Activated CD8-positive, alpha-beta memory T cell treated with anti-CD3 and anti-CD28 coated beads for 36 hours (primary cell): Measurements from ENCODE around the gene ZDHHC24. TPM values are rescaled to one million over a fixed set of nuclear protein-coding genes. Genes with fewer than 3 reads are reported as not detected.

Experiments used
- CTCF ChIA-PET: fragments of 350-600 bp; sonication (Branson Sonifier 250); formaldehyde crosslinking; loops from one replicate; lab custom pipeline; 2021; ENCODE audit warnings: antibody characterized with exemption; lab: Charles Lee
- POLR2A ChIA-PET: fragments of 350-600 bp; sonication (Branson Sonifier 250); formaldehyde crosslinking; loops from one replicate; lab custom pipeline; 2021; ENCODE audit warnings: antibody characterized with exemption; lab: Charles Lee
- total RNA-seq, 2 experiments: library from RNA; stranded (reverse); gene quantifications; one replicate each; pipeline ENCODE4 v1.2.3, GENCODE V29; 2021

The ZDHHC24 gene
- total RNA-seq, 2 experiments from 2014 or later, result 14.4 to 15.3 TPM

GRCh38 chr11:66570079-66570849 is 24.4 kb upstream of the ZDHHC24 start:
- POLR2A ChIA-PET, result interaction anchor here (0.7 to 1.8 kb wide), 2 partner anchors 24 to 93 kb away, joined by 5 to 9 read pairs; partner anchors contain the start of genes ACTN3 and ZDHHC24
- CTCF ChIA-PET, result interaction anchor here (0.7 to 2.4 kb wide), 3 partner anchors 10 to 161 kb away, joined by 3 to 10 read pairs (median 9); partner anchors contain the start of gene RBM4B

DNA sequence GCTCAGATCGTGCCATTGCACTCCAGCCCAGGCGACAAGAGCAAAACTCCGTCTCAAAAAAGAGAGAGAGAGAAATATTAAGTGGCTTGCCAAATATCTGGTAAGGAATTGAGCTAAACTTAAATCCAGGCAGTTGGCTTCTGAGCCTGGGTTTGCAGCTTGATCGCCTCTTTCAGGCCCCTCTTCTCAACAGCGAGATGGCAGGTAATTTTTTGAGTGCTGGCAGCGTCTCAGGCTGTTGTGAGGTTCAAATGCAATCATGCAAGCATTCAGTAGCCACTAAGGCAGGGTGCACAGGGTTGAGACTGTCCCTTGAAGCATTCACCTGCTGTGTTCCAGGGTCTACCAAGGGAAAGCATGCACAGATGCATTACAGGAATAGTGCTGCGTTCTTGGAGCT is 23.2 kb upstream of the ZDHHC24 start:
- POLR2A ChIA-PET, result interaction anchor here (0.5 to 1.8 kb wide), 2 partner anchors 23 to 112 kb away, joined by 4 to 5 read pairs; partner anchors contain the start of genes ACTN3 and ZDHHC24
- CTCF ChIA-PET, result interaction anchor here (0.5 to 2.4 kb wide), 4 partner anchors 11 to 905 kb away, joined by 3 to 10 read pairs (median 9); partner anchors contain the start of genes ACTN3, RBM4B and ZDHHC24

GRCh38 chr11:66568124-66568916 is 22.5 kb upstream of the ZDHHC24 start, which contains the start of gene CTSF:
Gene CTSF, minus strand, starts transcription at chr11:66568606. Its CDS starts 120 bp downstream, at chr11:66568486.
- CTCF ChIA-PET, result interaction anchor here (0.5 to 2.4 kb wide), 3 partner anchors 22 to 346 kb away, joined by 4 to 10 read pairs (median 9); partner anchors contain the start of genes ACTN3, RBM4B and ZDHHC24
- POLR2A ChIA-PET, result interaction anchor here (0.5 to 1.8 kb wide), 2 partner anchors 22 to 113 kb away, joined by 4 to 5 read pairs; partner anchors contain the start of genes ACTN3 and ZDHHC24

DNA sequence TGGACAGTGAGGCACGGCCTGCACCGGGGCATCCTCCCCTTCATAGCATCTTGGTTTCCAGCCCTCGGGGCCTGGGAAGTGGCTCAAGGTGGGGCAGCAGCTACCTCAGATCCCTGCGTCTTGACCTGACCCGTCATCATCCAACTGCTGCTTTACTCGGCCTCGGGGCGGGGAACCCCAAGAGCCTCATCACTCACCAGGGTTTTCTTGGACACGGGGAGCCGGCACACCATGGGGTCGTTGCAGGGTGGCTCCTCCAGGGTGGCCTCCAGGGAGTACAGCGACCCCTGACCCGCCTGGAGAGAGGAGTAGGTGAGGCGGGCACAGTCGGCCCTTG is 21.9 kb upstream of the ZDHHC24 start:
- CTCF ChIA-PET, result interaction anchor here (0.5 to 2.4 kb wide), 3 partner anchors 22 to 345 kb away, joined by 4 to 10 read pairs (median 9); partner anchors contain the start of genes ACTN3, RBM4B and ZDHHC24
- POLR2A ChIA-PET, result no interaction called here

- POLR2A ChIA-PET, result no interaction called here
- CTCF ChIA-PET, result no interaction called here
Measured at GRCh38 chr11:66566221-66566620, 20.4 kb upstream of the ZDHHC24 start.

DNA sequence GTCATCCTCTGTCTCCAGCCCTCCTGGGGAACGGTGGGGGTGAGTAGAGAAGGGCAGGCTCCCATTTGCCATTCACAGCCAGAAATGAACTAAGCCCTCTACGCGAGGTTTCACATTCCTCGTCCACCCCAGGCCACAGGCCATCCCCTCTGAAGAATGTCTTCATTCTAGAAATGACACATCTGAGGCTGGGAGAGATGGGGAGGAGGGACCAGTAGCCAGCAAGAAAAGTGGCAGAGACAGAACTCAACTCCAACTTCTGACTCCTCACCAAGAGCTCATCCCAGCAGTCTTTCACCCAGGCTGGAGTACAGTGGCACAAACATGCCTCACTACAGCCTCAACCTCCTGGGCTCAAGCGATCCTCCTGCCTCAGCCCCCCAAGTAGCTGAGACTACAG is 19.1 kb upstream of the ZDHHC24 start:
- POLR2A ChIA-PET, result no interaction called here

GRCh38 chr11:66564538-66564937 is 18.7 kb upstream of the ZDHHC24 start:
- POLR2A ChIA-PET, result no interaction called here
- CTCF ChIA-PET, result no interaction called here

More for the DNA sequence above, 19.1 kb upstream of the ZDHHC24 start:
- CTCF ChIA-PET, result no interaction called here

- POLR2A ChIA-PET, result no interaction called here
- CTCF ChIA-PET, result no interaction called here
Measured at GRCh38 chr11:66563832-66564231, 18.0 kb upstream of the ZDHHC24 start.

DNA sequence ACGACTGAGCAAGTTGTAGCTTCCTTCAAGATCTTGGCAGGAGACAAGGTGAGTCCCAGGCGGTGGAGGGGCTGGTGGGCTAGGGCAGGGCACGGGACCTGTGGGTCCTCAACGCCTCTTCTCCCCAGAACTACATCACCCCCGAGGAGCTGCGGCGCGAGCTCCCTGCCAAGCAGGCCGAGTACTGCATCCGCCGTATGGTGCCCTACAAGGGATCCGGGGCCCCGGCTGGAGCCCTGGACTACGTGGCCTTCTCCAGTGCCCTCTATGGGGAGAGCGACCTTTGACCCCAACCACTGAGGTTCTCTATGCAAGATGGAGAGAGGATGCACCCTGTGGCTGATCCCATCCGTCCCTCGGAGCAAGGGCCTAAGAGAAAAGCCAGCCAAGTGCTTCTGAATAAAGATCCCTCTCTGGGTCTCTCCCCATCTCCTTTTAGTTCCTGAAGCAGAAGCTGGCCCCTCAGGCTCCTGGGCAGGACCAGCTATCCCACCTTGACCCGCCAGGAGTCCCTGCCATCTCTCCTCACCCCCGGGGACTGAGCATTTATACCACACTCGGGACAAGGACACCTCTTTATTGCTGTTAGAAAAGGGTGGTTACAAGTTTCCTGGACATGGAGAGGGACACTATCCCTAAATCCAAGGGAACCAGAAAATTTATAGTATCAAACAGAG is 17.2 kb upstream of the ZDHHC24 start:
- ChIA-PET POLR2A (no interaction called here), CTCF (interaction anchor here (0.5 to 1.3 kb wide), 2 partner anchors 15 to 661 kb away, joined by 3 to 8 read pairs; no protein-coding TSS in a partner anchor)

GRCh38 chr11:66562275-66562674 is 16.4 kb upstream of the ZDHHC24 start:
- CTCF ChIA-PET, result interaction anchor here (0.5 to 1.3 kb wide), 4 partner anchors 14 to 662 kb away, joined by 3 to 8 read pairs (median 4); partner anchors contain the start of gene RBM4B

DNA sequence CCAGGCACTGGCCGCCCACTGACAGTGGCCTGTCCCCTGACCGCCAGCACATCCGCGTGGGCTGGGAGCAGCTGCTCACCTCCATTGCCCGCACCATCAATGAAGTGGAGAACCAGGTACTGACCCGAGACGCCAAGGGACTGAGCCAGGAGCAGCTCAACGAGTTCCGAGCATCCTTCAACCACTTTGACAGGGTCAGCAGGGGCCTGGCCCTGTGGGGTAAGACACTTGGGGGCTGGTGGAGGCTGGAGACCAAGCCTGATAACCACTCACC is 16.1 kb upstream of the ZDHHC24 start:
- CTCF ChIA-PET, result interaction anchor here (0.6 to 1.3 kb wide), 3 partner anchors 13 to 116 kb away, joined by 3 to 4 read pairs (median 3); partner anchors contain the start of gene RBM4B
- POLR2A ChIA-PET, result interaction anchor here (1.4 kb wide), 1 partner anchor 15 kb away, joined by 4 read pairs; the partner anchor contains the start of genes ACTN3 and ZDHHC24

More at GRCh38 chr11:66562275-66562674, 16.4 kb upstream of the ZDHHC24 start:
- POLR2A ChIA-PET, result interaction anchor here (1.4 kb wide), 1 partner anchor 16 kb away, joined by 4 read pairs; the partner anchor contains the start of genes ACTN3 and ZDHHC24

DNA sequence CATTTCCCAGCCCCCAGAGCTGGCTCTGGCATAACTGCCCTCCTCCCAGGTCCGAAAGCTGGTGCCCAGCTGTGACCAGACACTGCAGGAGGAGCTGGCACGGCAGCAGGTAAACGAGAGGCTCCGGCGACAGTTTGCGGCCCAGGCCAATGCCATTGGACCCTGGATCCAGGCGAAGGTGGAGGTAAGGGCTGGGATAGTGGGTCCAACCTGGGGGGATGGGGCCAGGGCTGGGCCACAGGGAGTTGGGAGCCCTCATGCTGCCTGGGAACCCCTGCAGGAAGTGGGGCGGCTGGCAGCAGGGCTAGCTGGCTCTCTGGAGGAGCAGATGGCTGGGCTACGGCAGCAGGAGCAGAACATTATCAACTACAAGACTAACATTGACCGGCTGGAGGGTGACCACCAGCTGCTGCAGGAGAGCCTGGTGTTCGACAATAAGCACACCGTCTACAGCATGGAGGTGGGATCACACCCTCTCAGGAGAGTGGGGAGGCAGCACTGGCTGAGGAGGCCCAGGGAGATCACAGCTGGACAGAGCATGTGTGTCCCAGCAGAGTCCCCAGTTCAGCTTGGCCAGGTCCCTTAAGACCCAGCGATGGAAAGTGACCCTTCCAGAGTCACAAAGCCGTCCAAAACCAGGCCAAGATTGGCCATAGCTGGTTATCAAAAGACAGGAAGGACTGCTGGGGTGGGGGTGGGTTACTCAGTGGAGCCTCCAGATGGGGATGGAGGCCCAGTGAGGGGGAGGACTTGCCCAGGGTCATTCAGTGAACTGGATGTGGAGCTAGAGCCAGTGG is 15.5 kb upstream of the ZDHHC24 start:
- ChIA-PET POLR2A (interaction anchor here (1.3 to 1.4 kb wide), 2 partner anchors 15 to 55 kb away, joined by 4 to 5 read pairs; partner anchors contain the start of genes ACTN3, RBM14 and ZDHHC24), CTCF (interaction anchor here (0.6 to 1.3 kb wide), 3 partner anchors 13 to 117 kb away, joined by 3 to 4 read pairs (median 3); partner anchors contain the start of gene RBM4B)

- ChIA-PET CTCF (interaction anchor here (1.2 kb wide), 1 partner anchor 14 kb away, joined by 3 read pairs; the partner anchor contains the start of gene ZDHHC24), POLR2A (interaction anchor here (1.3 kb wide), 1 partner anchor 56 kb away, joined by 5 read pairs; the partner anchor contains the start of gene RBM14)
Measured at GRCh38 chr11:66559866-66560676, 14.2 kb upstream of the ZDHHC24 start.

GRCh38 chr11:66559142-66559865 is 13.5 kb upstream of the ZDHHC24 start:
- CTCF ChIA-PET, result interaction anchor here (1.2 kb wide), 1 partner anchor 13 kb away, joined by 3 read pairs; the partner anchor contains the start of gene ZDHHC24

DNA sequence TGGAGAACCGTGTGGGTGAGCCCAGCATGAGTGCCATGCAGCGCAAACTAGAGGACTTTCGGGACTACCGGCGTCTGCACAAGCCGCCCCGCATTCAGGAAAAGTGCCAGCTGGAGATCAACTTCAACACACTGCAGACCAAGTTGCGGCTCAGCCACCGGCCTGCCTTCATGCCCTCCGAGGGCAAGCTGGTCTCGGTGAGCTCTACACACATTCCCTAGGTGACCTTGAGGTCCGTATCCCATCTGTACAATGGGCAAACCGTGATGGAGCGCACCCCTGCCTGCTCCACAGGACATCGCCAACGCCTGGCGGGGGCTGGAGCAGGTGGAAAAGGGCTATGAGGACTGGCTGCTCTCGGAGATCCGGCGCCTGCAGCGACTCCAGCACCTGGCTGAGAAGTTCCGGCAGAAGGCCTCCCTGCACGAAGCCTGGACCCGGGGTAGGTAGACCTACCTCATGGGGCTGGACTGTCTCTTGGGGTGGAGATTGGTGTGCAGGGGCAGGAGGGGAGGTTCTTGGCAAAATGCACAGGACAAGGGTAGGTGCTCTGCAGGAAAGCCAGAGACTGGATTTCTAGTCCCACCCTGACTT is 12.0 kb upstream of the ZDHHC24 start:
- ChIA-PET CTCF (no interaction called here), POLR2A (no interaction called here)

More at GRCh38 chr11:66559142-66559865, 13.5 kb upstream of the ZDHHC24 start:
- POLR2A ChIA-PET, result interaction anchor here (0.9 kb wide), 1 partner anchor 779 kb away, joined by 3 read pairs; no protein-coding TSS in a partner anchor
